HEK293 (cell line): Measurements from ENCODE around the gene BTN2A1.

Experiments
- CTCF ChIA-PET: fragments of 350-600 bp; formaldehyde crosslinking; extraction: SDS; loops from one replicate; lab custom pipeline; 2021; ENCODE audit warnings: antibody characterized with exemption; lab: Yijun Ruan, JAX
- POLR2A ChIA-PET: fragments of 300-600 bp; formaldehyde crosslinking; extraction: SDS; loops from one replicate; lab custom pipeline; 2020; ENCODE audit warnings: antibody characterized with exemption, inconsistent platforms; lab: Yijun Ruan, JAX
- H3K27ac ChIP-seq: fragments of 200-500 bp; sonication (Bioruptor generic); 2 replicates; pipeline ENCODE4 v1.5.1; 2014; ENCODE audit warnings: low read depth, low read length, control low read depth, inconsistent platforms; ENCODE audit errors: extremely low read depth
- H3K36me3 ChIP-seq, 2 experiments: fragments of 200-500 bp in 1 of 2; sonication (Bioruptor generic) in 1 of 2; 1 replicate in 1 of 2; 2 replicates in 1 of 2; pipeline ENCODE4 v1.5.1; 2014 to 2017; ENCODE audit warnings: inconsistent platforms in 2 of 2, low read length in 2 of 2; ENCODE audit not compliant: control insufficient read depth in 2 of 2, insufficient read depth in 1 of 2
- H3K4me1 ChIP-seq: fragments of 200-500 bp; sonication (Bioruptor generic); 2 replicates; pipeline ENCODE4 v1.5.1; 2014; ENCODE audit warnings: mild to moderate bottlenecking, low read length, inconsistent platforms; ENCODE audit not compliant: control insufficient read depth, insufficient read depth
- H3K4me3 ChIP-seq: 2 replicates; pipeline ENCODE4 v1.5.1; 2011; ENCODE audit warnings: low read depth, mild to moderate bottlenecking, control low read depth, low read length, moderate library complexity
- H3K9me3 ChIP-seq: fragments of 200-500 bp; sonication (Bioruptor generic); 2 replicates; pipeline ENCODE4 v1.5.1; 2014; ENCODE audit warnings: low read depth, low read length, inconsistent platforms; ENCODE audit not compliant: control insufficient read depth, insufficient read depth
- FEZF1 ChIP-seq: fragments of 450-650 bp; formaldehyde crosslinking; IDR thresholded peaks from 2 replicates; pipeline ENCODE4 v1.5.1; 2016; ENCODE audit warnings: missing biosample characterization, missing genetic modification characterization
- GLIS2 ChIP-seq: fragments of 450-650 bp; formaldehyde crosslinking; IDR thresholded peaks from 2 replicates; pipeline ENCODE4 v1.5.1; 2016; ENCODE audit warnings: missing biosample characterization, missing genetic modification characterization
- KLF17 ChIP-seq: fragments of 450-650 bp; formaldehyde crosslinking; IDR thresholded peaks from 2 replicates; pipeline ENCODE4 v1.5.1; 2016; ENCODE audit warnings: missing biosample characterization, missing genetic modification characterization
- SP2 ChIP-seq: fragments of 450-650 bp; formaldehyde crosslinking; IDR thresholded peaks from 2 replicates; pipeline ENCODE4 v1.5.1; 2016; ENCODE audit warnings: missing biosample characterization, missing genetic modification characterization
- SP7 ChIP-seq: fragments of 450-650 bp; formaldehyde crosslinking; IDR thresholded peaks from 2 replicates; pipeline ENCODE4 v1.5.1; 2016; ENCODE audit warnings: missing biosample characterization, missing genetic modification characterization
- ZBTB44 ChIP-seq: fragments of 450-650 bp; IDR thresholded peaks from 2 replicates; pipeline ENCODE4 v1.5.1; 2018; ENCODE audit warnings: missing biosample characterization, mild to moderate bottlenecking, missing genetic modification characterization
- ZBTB7A ChIP-seq: fragments of 450-650 bp; formaldehyde crosslinking; IDR thresholded peaks from 2 replicates; pipeline ENCODE4 v1.5.1; 2016; ENCODE audit warnings: low read depth, missing biosample characterization, missing genetic modification characterization
- ZEB2 ChIP-seq: fragments of 450-650 bp; formaldehyde crosslinking; IDR thresholded peaks from 2 replicates; pipeline ENCODE4 v1.5.1; 2016; ENCODE audit warnings: missing biosample characterization, missing genetic modification characterization
- ZNF10 ChIP-seq: fragments of 450-650 bp; formaldehyde crosslinking; IDR thresholded peaks from 2 replicates; pipeline ENCODE4 v1.5.1; 2017; ENCODE audit warnings: missing biosample characterization, missing genetic modification characterization
- ZNF140 ChIP-seq: fragments of 450-650 bp; formaldehyde crosslinking; IDR thresholded peaks from 2 replicates; pipeline ENCODE4 v1.5.1; 2016; ENCODE audit warnings: missing biosample characterization, missing genetic modification characterization
- ZNF16 ChIP-seq: fragments of 450-650 bp; formaldehyde crosslinking; IDR thresholded peaks from 2 replicates; pipeline ENCODE4 v1.5.1; 2016; ENCODE audit warnings: low read depth, missing biosample characterization, missing genetic modification characterization
- ZNF23 ChIP-seq: fragments of 450-650 bp; formaldehyde crosslinking; IDR thresholded peaks from 2 replicates; pipeline ENCODE4 v1.5.1; 2016; ENCODE audit warnings: missing biosample characterization, missing genetic modification characterization, borderline replicate concordance
- ZNF24 ChIP-seq: fragments of 450-650 bp; formaldehyde crosslinking; IDR thresholded peaks from 2 replicates; pipeline ENCODE4 v1.5.1; 2016; ENCODE audit warnings: missing biosample characterization, missing genetic modification characterization
- ZNF280D ChIP-seq: fragments of 450-650 bp; formaldehyde crosslinking; IDR thresholded peaks from 2 replicates; pipeline ENCODE4 v1.5.1; 2016; ENCODE audit warnings: missing biosample characterization, missing genetic modification characterization
- ZNF362 ChIP-seq: fragments of 450-650 bp; formaldehyde crosslinking; IDR thresholded peaks from 2 replicates; pipeline ENCODE4 v1.5.1; 2016; ENCODE audit warnings: missing biosample characterization, missing genetic modification characterization
- ZNF37A ChIP-seq: fragments of 450-650 bp; IDR thresholded peaks from 2 replicates; pipeline ENCODE4 v1.5.1; 2018; ENCODE audit warnings: missing biosample characterization, missing genetic modification characterization
- ZNF416 ChIP-seq: fragments of 450-650 bp; formaldehyde crosslinking; IDR thresholded peaks from 2 replicates; pipeline ENCODE4 v1.5.1; 2016; ENCODE audit warnings: missing biosample characterization, missing genetic modification characterization
- ZNF423 ChIP-seq: fragments of 450-650 bp; formaldehyde crosslinking; IDR thresholded peaks from 2 replicates; pipeline ENCODE4 v1.5.1; 2016; ENCODE audit warnings: missing biosample characterization, missing genetic modification characterization
- ZNF513 ChIP-seq: fragments of 450-650 bp; IDR thresholded peaks from 2 replicates; pipeline ENCODE4 v1.5.1; 2018; ENCODE audit warnings: missing biosample characterization, missing genetic modification characterization
- ZNF514 ChIP-seq: fragments of 450-650 bp; formaldehyde crosslinking; IDR thresholded peaks from 2 replicates; pipeline ENCODE4 v1.5.1; 2016; ENCODE audit warnings: missing biosample characterization, missing genetic modification characterization
- ZNF530 ChIP-seq: fragments of 450-650 bp; formaldehyde crosslinking; IDR thresholded peaks from 2 replicates; pipeline ENCODE4 v1.5.1; 2016; ENCODE audit warnings: low read depth, missing biosample characterization, missing genetic modification characterization
- ZNF670 ChIP-seq: fragments of 450-650 bp; formaldehyde crosslinking; IDR thresholded peaks from 2 replicates; pipeline ENCODE4 v1.5.1; 2016; ENCODE audit warnings: missing biosample characterization, missing genetic modification characterization, low read depth
- ZNF677 ChIP-seq: fragments of 450-650 bp; IDR thresholded peaks from 2 replicates; pipeline ENCODE4 v1.5.0; 2018; ENCODE audit warnings: missing biosample characterization, mild to moderate bottlenecking, missing genetic modification characterization, moderate library complexity
- ZNF701 ChIP-seq: fragments of 450-650 bp; formaldehyde crosslinking; IDR thresholded peaks from 2 replicates; pipeline ENCODE4 v1.5.1; 2016; ENCODE audit warnings: missing biosample characterization, missing genetic modification characterization
- ZXDB ChIP-seq: fragments of 450-650 bp; formaldehyde crosslinking; IDR thresholded peaks from 2 replicates; pipeline ENCODE4 v1.5.1; 2016; ENCODE audit warnings: missing biosample characterization, missing genetic modification characterization

Gene BTN2A1

GRCh38 chr6:26476896-26477295, 19.1 kb downstream of the BTN2A1 start:
- no peak overlapping the region for H3K27ac ChIP-seq
- H3K4me3 ChIP-seq = no peak overlapping the region
- H3K36me3 ChIP-seq = no peaks in the 10 kb centered on the region
- ChIA-PET POLR2A (no interaction called here), CTCF (no interaction called here)
- TF ChIP-seq ZNF701 (tag by site-specific recombination) = no peak
- no peak for TF ChIP-seq ZNF514
- TF ChIP-seq ZNF37A (tag by site-specific recombination) = no peak
- no peak for TF ChIP-seq ZNF423 (tag by site-specific recombination)
- TF ChIP-seq ZNF513 (tag by site-specific recombination) = peak; percentile 54; the same call in 1 of the 2 replicates
- no peak for TF ChIP-seq ZNF23
- TF ChIP-seq ZNF280D = no peak
- no peaks in the 10 kb centered on the region for H3K9me3 ChIP-seq
- H3K4me1 ChIP-seq = peaks cover 8% of the 10 kb centered on the region

GRCh38 chr6:26477426-26477825, 19.7 kb downstream of the BTN2A1 start:
- Histone ChIP-seq H3K36me3 (no peaks in the 10 kb centered on the region), H3K9me3 (no peaks in the 10 kb centered on the region), H3K4me3 (no peak overlapping the region), H3K27ac (no peak overlapping the region), H3K4me1 (peaks cover 8% of the 10 kb centered on the region)
- POLR2A ChIA-PET = no interaction called here
- no peak for TF ChIP-seq GLIS2 (tag by site-specific recombination)
- no peak for TF ChIP-seq ZNF701 (tag by site-specific recombination)
- no peak for TF ChIP-seq KLF17 (tag by site-specific recombination)
- no peak for TF ChIP-seq ZXDB
- TF ChIP-seq SP2 (tag by site-specific recombination) = no peak
- TF ChIP-seq ZNF677 (tag by site-specific recombination) = no peak
- TF ChIP-seq ZNF416 = no peak
- CTCF ChIA-PET = no interaction called here

- H3K4me3 ChIP-seq = no peak overlapping the region
- ChIA-PET CTCF (interaction anchor here (0.7 to 1.0 kb wide), 2 partner anchors 9 to 117 kb away, joined by 4 read pairs; no protein-coding TSS in a partner anchor), POLR2A (no interaction called here)
- H3K27ac ChIP-seq = no peak overlapping the region
- H3K36me3 ChIP-seq = no peaks in the 10 kb centered on the region
- H3K4me1 ChIP-seq = peaks cover 8% of the 10 kb centered on the region
- H3K9me3 ChIP-seq = no peaks in the 10 kb centered on the region
- TF ChIP-seq ZEB2 (tag by site-specific recombination) (no peak), ZNF670 (tag by site-specific recombination) (no peak), ZNF10 (tag by site-specific recombination) (no peak), ZBTB7A (tag by site-specific recombination) (no peak), FEZF1 (no peak), ZNF140 (tag by site-specific recombination) (no peak), SP7 (no peak), ZNF24 (no peak), ZNF530 (tag by site-specific recombination) (no peak), ZNF16 (tag by site-specific recombination) (no peak), ZBTB44 (tag by site-specific recombination) (no peak), ZNF362 (tag by site-specific recombination) (no peak)
These were observed 20.6 kb downstream of the BTN2A1 start for GRCh38 chr6:26478100-26478984.
